ENCODE measurements around the gene ACKR2. TPM values are rescaled to one million over a fixed set of nuclear protein-coding genes. Genes with fewer than 3 reads are reported as not detected.

The ACKR2 gene
- total and polyA plus RNA-seq, 2 donors (not counting 3 experiments of a cell fraction or from before 2014, with no cell fraction given) = 0.01 TPM; not detected in 1

DNA sequence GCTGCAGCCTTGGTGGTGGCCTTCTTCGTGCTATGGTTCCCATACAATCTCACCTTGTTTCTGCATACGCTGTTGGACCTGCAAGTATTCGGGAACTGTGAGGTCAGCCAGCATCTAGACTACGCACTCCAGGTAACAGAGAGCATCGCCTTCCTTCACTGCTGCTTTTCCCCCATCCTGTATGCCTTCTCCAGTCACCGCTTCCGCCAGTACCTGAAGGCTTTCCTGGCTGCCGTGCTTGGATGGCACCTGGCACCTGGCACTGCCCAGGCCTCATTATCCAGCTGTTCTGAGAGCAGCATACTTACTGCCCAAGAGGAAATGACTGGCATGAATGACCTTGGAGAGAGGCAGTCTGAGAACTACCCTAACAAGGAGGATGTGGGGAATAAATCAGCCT lies 56.0 kb downstream of the ACKR2 start:
- Histone ChIP-seq H3K4me1 (ENCODE audit: control insufficient read depth, extremely low read depth, insufficient read depth, low read length) (no peaks in the 10 kb centered on the region), H2AFZ (ENCODE audit: low read depth, low read length) (no peak overlapping the region), H3K4me3 (replicated peaks in 1 of 3; ENCODE audit: insufficient read depth in 1 of 3, low read depth in 1 of 3, low read length in 3 of 3) (no peak overlapping the region), H3K27ac (ENCODE audit: insufficient read depth, low read depth, low read length) (no peak overlapping the region), H3K9me1 (replicated peaks; ENCODE audit: control insufficient read depth, extremely low read depth, insufficient read depth, low read length) (no peaks in the 10 kb centered on the region), H3K27me3 (ENCODE audit: control insufficient read depth in 2 of 2, insufficient read depth in 2 of 2, low read length in 2 of 2) (no peaks in the 10 kb centered on the region), H3K36me3 (ENCODE audit: control insufficient read depth in 2 of 2, extremely low read depth in 1 of 2, insufficient read depth in 2 of 2, low read length in 2 of 2) (no peaks in the 10 kb centered on the region), H3K9me3 (replicated peaks; ENCODE audit: control insufficient read depth, insufficient read depth, low read length) (no peaks in the 10 kb centered on the region), H4K20me1 (replicated peaks; ENCODE audit: control insufficient read depth, extremely low read depth, insufficient read depth, low read length) (no peaks in the 10 kb centered on the region), H3K4me2 (ENCODE audit: insufficient read depth, low read length) (no peak overlapping the region), H3K79me2 (ENCODE audit: control insufficient read depth, insufficient read depth, low read length) (no peaks in the 10 kb centered on the region), H3K9ac (replicated peaks; ENCODE audit: extremely low read depth, insufficient read depth, low read length) (no peak overlapping the region)
- dilution Hi-C loops (cut with MboI; ENCODE audit: extremely low pct_ligation_motif_present, low sequenced_read_pairs) (no loop called here), intact Hi-C loops (cut with micrococcal nuclease) (no loop called here)
- no TSS peak for BruUV-seq (replicated peaks)
- no peak for FAIRE-seq
- ChIA-PET CTCF (no interaction called here), POLR2A (no interaction called here)
- DNase-seq (ENCODE audit: low read depth, low spot score) = no peak
- TF ChIP-seq, protein P1, sequence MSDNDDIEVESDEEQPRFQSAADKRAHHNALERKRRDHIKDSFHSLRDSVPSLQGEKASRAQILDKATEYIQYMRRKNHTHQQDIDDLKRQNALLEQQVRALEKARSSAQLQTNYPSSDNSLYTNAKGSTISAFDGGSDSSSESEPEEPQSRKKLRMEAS (IDR thresholded peaks at IDR 0.05; ENCODE audit: insufficient read depth, insufficient read length) = no peak
- TF ChIP-seq, protein P2, sequence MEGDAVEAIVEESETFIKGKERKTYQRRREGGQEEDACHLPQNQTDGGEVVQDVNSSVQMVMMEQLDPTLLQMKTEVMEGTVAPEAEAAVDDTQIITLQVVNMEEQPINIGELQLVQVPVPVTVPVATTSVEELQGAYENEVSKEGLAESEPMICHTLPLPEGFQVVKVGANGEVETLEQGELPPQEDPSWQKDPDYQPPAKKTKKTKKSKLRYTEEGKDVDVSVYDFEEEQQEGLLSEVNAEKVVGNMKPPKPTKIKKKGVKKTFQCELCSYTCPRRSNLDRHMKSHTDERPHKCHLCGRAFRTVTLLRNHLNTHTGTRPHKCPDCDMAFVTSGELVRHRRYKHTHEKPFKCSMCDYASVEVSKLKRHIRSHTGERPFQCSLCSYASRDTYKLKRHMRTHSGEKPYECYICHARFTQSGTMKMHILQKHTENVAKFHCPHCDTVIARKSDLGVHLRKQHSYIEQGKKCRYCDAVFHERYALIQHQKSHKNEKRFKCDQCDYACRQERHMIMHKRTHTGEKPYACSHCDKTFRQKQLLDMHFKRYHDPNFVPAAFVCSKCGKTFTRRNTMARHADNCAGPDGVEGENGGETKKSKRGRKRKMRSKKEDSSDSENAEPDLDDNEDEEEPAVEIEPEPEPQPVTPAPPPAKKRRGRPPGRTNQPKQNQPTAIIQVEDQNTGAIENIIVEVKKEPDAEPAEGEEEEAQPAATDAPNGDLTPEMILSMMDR (IDR thresholded peaks at IDR 0.05; ENCODE audit: extremely low read depth in 1 of 2, insufficient read depth in 1 of 2, low read depth in 1 of 2, low read length in 2 of 2) = no peak
- TF ChIP-seq GATA2 (IDR thresholded peaks at IDR 0.05; ENCODE audit: insufficient read depth, insufficient read length, low read depth, low read length) (no peak), POLR2AphosphoS5 (IDR thresholded peaks at IDR 0.05; ENCODE audit: insufficient read depth, low read depth, low read length) (no peak), POLR2A (IDR thresholded peaks at IDR 0.05; ENCODE audit: low read depth, low read length) (no peak)

DNA sequence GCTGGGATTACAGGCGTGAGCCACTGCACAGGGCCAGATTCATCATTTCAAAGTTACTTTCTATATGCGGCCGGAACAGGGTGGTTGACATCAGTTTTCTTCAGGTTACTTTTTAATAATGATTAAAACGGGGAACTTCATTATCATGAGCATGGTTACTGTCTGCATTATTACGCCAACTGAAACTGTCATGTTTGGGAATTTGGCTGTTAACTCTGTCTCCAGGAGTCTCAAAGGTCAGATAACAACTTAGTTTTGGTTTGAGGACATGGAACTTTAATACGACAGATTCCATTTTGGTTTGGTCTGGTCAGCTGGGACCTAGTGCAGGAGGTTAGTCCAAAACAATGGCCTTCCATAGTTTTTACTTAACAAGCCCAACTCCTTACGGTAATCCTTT lies 57.9 kb downstream of the ACKR2 start:
- H3K4me2 ChIP-seq (ENCODE audit: insufficient read depth, low read length) = no peak overlapping the region
- no peak overlapping the region for H3K27ac ChIP-seq (ENCODE audit: insufficient read depth, low read depth, low read length)
- ChIA-PET POLR2A (no interaction called here), CTCF (no interaction called here)
- intact Hi-C loops (cut with micrococcal nuclease) (no loop called here), dilution Hi-C loops (cut with MboI; ENCODE audit: extremely low pct_ligation_motif_present, low sequenced_read_pairs) (no loop called here)
- no peak overlapping the region for H3K9ac ChIP-seq (replicated peaks; ENCODE audit: extremely low read depth, insufficient read depth, low read length)
- DNase-seq (ENCODE audit: low read depth, low spot score) (no peak), FAIRE-seq (no peak)
- H3K36me3 ChIP-seq (ENCODE audit: control insufficient read depth in 2 of 2, extremely low read depth in 1 of 2, insufficient read depth in 2 of 2, low read length in 2 of 2) = no peaks in the 10 kb centered on the region
- TF ChIP-seq POLR2A (IDR thresholded peaks at IDR 0.05; ENCODE audit: low read depth, low read length) (no peak), MYC (IDR thresholded peaks at IDR 0.05; ENCODE audit: low read depth, low read length) (no peak), EZH2 (IDR thresholded peaks at IDR 0.05; ENCODE audit: borderline replicate concordance, low read depth, low read length, severe bottlenecking) (no peak), FOS (IDR thresholded peaks at IDR 0.05; ENCODE audit: borderline replicate concordance, insufficient read depth, low read length) (no peak), POLR2AphosphoS5 (IDR thresholded peaks at IDR 0.05; ENCODE audit: insufficient read depth, low read depth, low read length) (no peak), JUN (IDR thresholded peaks at IDR 0.05; ENCODE audit: borderline replicate concordance, insufficient read depth, insufficient read length, low read depth) (no peak), GATA2 (IDR thresholded peaks at IDR 0.05; ENCODE audit: insufficient read depth, insufficient read length, low read depth, low read length) (no peak)
- TF ChIP-seq, protein P2 (IDR thresholded peaks at IDR 0.05; ENCODE audit: extremely low read depth in 1 of 2, insufficient read depth in 1 of 2, low read depth in 1 of 2, low read length in 2 of 2) = no peak
- TF ChIP-seq, protein P1 (IDR thresholded peaks at IDR 0.05; ENCODE audit: insufficient read depth, insufficient read length) = no peak
- H3K27me3 ChIP-seq (ENCODE audit: control insufficient read depth in 2 of 2, insufficient read depth in 2 of 2, low read length in 2 of 2) = peaks cover under 1 to 2% of the 10 kb centered on the region in 2 experiments
- H3K9me1 ChIP-seq (replicated peaks; ENCODE audit: control insufficient read depth, extremely low read depth, insufficient read depth, low read length) = no peaks in the 10 kb centered on the region
- no TSS peak for BruUV-seq (replicated peaks)
- no peaks in the 10 kb centered on the region for H3K79me2 ChIP-seq (ENCODE audit: control insufficient read depth, insufficient read depth, low read length)
- no peaks in the 10 kb centered on the region for H3K9me3 ChIP-seq (replicated peaks; ENCODE audit: control insufficient read depth, insufficient read depth, low read length)
- H3K4me1 ChIP-seq (ENCODE audit: control insufficient read depth, extremely low read depth, insufficient read depth, low read length) = no peaks in the 10 kb centered on the region
- H4K20me1 ChIP-seq (replicated peaks; ENCODE audit: control insufficient read depth, extremely low read depth, insufficient read depth, low read length) = no peaks in the 10 kb centered on the region
- no peak overlapping the region for H3K4me3 ChIP-seq (replicated peaks in 1 of 3; ENCODE audit: insufficient read depth in 1 of 3, low read depth in 1 of 3, low read length in 3 of 3)
- no peak overlapping the region for H2AFZ ChIP-seq (ENCODE audit: low read depth, low read length)

All from endothelial cell of umbilical vein (primary cell).